Activated CD4-positive, alpha-beta T cell treated with anti-CD3 and anti-CD28 coated beads, Interleukin-2, amount 50 U/mL, for 16 hours (primary cell): ENCODE measurements around the gene USP1.

ENCODE experiments used
- DNase-seq: peaks from one replicate; pipeline ENCODE4 v3.0.0-alpha.2; 2020

USP1 gene

GRCh38 chr1:62492521-62492920 is 55.7 kb downstream of the USP1 start:
- no peak for DNase-seq

DNA sequence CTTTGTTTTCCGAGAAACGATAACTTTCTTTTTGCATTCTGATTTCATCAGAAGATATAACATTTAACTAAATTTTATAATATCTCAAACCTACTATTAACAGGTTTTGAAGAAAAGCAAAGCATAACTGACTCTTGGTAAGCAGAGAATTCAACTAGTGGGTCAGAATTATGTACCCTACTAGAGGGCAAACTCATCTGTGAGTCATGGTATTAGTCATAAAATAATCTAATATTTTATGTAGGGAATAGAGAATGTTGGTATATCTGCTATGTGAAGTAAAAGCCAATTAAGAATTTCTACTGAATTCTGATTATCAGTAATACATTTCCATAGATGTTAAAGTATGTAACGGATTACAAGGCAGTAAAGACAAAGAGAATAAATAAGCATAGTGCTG is 56.8 kb downstream of the USP1 start:
- no peak for DNase-seq

DNA sequence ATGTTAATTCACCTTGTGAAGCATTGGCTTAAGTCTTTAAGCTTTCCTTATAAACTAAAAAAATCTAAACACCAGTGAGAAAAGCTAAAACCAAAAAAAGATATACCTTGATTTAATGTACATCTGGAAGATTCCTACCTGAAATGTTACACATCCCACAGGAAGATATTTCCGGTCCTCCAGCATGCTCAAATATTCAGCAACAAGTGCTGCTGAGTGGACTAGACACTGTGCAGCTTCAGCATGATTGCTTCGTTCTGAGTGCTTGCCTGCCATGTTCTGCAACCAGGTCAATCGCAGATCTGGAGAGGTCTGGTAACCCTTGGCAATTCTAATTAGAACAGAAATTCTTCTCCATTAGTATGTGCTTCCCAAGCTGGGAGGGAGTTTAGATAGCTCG is 57.3 kb downstream of the USP1 start:
- no peak for DNase-seq

DNA sequence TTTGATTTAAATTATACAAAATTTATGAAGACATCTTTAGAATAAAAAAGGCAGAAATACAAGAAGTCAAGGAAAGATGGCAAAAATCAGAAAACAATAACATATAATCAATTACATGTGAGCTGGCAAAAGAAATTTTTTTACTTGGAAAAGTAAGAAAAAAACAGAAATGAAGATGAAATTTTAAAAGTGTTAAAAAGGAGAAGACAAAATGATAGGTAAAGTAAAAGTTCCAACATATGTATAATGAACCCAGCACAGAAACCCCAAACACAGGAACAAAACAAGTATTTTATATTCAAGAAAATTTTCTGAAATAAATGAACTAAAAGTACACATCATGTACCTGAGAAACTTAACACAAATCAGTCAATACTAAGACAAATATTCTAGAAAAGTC is 63.4 kb downstream of the USP1 start:
- DNase-seq = no peak
